Heart right ventricle (tissue), 16 donors: ENCODE measurements around the gene PCK1. TPM values are rescaled to one million over a fixed set of nuclear protein-coding genes. Genes with fewer than 3 reads are reported as not detected.

ENCODE experiments used
- ATAC-seq, 8 donors: fragments of 200-7000 bp; cut with Tn5 transposase; one replicate each; pipeline ENCODE4 v1.9.1; 2020; ENCODE audit warnings: mild to moderate bottlenecking in 8 of 8, moderate library complexity in 8 of 8, moderate number of reproducible peaks in 1 of 8
- DNase-seq, 2 donors: peaks; one replicate each; pipeline ENCODE4 v3.0.0-alpha.2; 2020
- H3K27ac ChIP-seq, 10 donors: fragments of 200-600 bp; sonication (generic) in 2 of 10; one replicate each; pipeline versions ENCODE4 v1.5.0 to v1.8.0; 2020 to 2022; ENCODE audit warnings: mild to moderate bottlenecking in 3 of 10
- H3K27me3 ChIP-seq, 7 donors: fragments of 200-600 bp; one replicate each; pipeline ENCODE4 v1.8.0; 2021 to 2022; ENCODE audit warnings: mild to moderate bottlenecking in 2 of 7
- H3K36me3 ChIP-seq, 9 donors: fragments of 200-600 bp; sonication (generic) in 1 of 9; one replicate each; pipeline versions ENCODE4 v1.5.0 to v1.8.0; 2020 to 2022; ENCODE audit warnings: mild to moderate bottlenecking in 2 of 9
- H3K4me1 ChIP-seq, 9 donors: fragments of 200-600 bp; sonication (generic) in 1 of 9; one replicate each; pipeline versions ENCODE4 v1.5.0 to v1.8.0; 2020 to 2022; ENCODE audit warnings: mild to moderate bottlenecking in 4 of 9
- H3K4me3 ChIP-seq, 10 donors: fragments of 200-600 bp; sonication (generic) in 2 of 10; one replicate each; pipeline versions ENCODE4 v1.5.0 to v1.8.0; 2020 to 2022; ENCODE audit warnings: mild to moderate bottlenecking in 7 of 10, moderate library complexity in 2 of 10
- H3K9me3 ChIP-seq, 11 donors: fragments of 200-600 bp in 10 of 11; sonication (generic) in 2 of 11; one replicate each; pipeline versions ENCODE4 v1.5.0 to v1.8.0; 2013 to 2022; ENCODE audit warnings: mild to moderate bottlenecking in 2 of 11, control low read depth in 1 of 11, moderate library complexity in 1 of 11
- WGBS, 2 donors: extraction: QIAGEN DNeasy Blood & Tissue Kit; methylation state at CpG; one replicate each; pipeline ENCODE4 v1.1.7; 2013; ENCODE audit warnings: inconsistent platforms in 1 of 2; 5-methylcytosine and 5-hydroxymethylcytosine counted together
- intact Hi-C, 10 donors: fragments of 100-400 bp; cut with DNase I; formaldehyde crosslinking; loops; one replicate each; pipeline versions ENCODE4 v1.11.1 to v1.14.2; 2022
- polyA plus RNA-seq, 2 donors: library from polyadenylated mRNA; stranded (reverse); fragments of 200-250 nt; gene quantifications; one replicate each; pipeline ENCODE4 v1.2.3, GENCODE V29; 2013
- total RNA-seq, 10 donors: library from RNA; stranded (reverse); fragmentation: NEBNext Ultra II Directional in 3 of 10; extraction: Animal tissue kit (Norgen Biotek cat#: 25700) in 3 of 10; gene quantifications; one replicate each; pipeline versions ENCODE4 v1.2.1 to v1.2.4, GENCODE V29; 2021 to 2023
- TF ChIP-seq, protein P1 (sequence below), 9 donors: fragments of 200-600 bp; sonication (generic) in 2 of 9; IDR thresholded peaks; one replicate each; pipeline versions ENCODE4 v1.5.0 to v1.8.0; 2021 to 2022; ENCODE audit warnings: antibody characterized with exemption in 9 of 9, mild to moderate bottlenecking in 5 of 9, moderate library complexity in 1 of 9
- donor health status: Arrhythmogenic right ventricular cardiomyopathy.
- donor health status: ischemic (EF 13 %, LVEDD 7.1; RV severe dilation, severe dysfunction).
- donor health status: healthy with polysubstance abuse.
- donor health status: DM: no; HTN: yes; CAD: no.
- donor health status: DM: no; HTN: no; CAD: no.
- donor health status: ischemic (EF 25% LVEDD 6.9; RV normal size, moderate dysfunction).
- donor health status: ischemic (EF 25% LVEDD 5.7; RV mildly dilated, moderate dysfunction).
- donor health status: healthy.
- donor health status: DM: yes; HTN: yes; CAD: no.
- donor health status: Ischemic cardiomyopathy.
- donor health status: ischemic (EF 35%, LVEDD 5.7; RV mildly dilated, moderate dysfunction).
- donor health status: nonischemic (EF 11% LVEDD 7.7; RV severe dilation, severe dysfunction).
- donor health status: DM: yes; HTN: yes; CAD: no.
- donor health status: PGD.
- donor health status: ischemic (EF 29% LVEDD 5.4; RV normal size, mild dysfunction).
- donor health status: nonischemic (EF 23%, LVEDD 6.1; RV moderate dilation, normal function).

Gene PCK1
- total and polyA plus RNA-seq, 12 donors = 0.15 to 8.5 (median 0.72) TPM; not detected in 2

DNA sequence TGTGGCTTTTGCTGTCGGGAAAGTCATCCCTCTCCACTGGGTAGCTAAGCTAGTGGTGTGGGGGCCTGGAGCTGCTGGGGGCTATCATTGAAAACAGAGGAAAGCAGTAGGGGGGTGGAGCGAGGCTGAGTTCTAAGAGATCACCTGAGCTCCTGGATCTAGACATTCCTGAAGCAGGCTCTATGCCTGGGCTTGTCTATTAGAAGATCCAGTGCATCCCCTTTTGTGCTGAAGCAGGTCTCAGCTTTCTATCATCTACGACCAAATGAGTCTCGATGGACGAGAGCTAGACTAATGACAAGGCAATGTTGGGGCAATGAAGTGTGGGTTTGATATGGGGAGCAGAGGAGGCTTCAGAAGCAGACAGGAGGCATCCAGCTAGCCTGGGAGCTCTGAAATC is 40.8 kb downstream of the PCK1 start:
- DNase-seq = no peak
- no peak overlapping the region for H3K4me3 ChIP-seq
- 74 to 97% methylated on average over 5 of the region's 5 CpGs for WGBS, 2 donors
- no peak overlapping the region for H3K27ac ChIP-seq
- intact Hi-C loops = loop anchor here in 1 of 10 donors (5.0 kb wide), 1 partner anchor 51 kb away; no protein-coding TSS in a partner anchor
- ATAC-seq = no peak
- H3K27me3 ChIP-seq = peaks cover 0 to 17% (median 0%) of the 10 kb centered on the region in 7 donors
- no peaks in the 10 kb centered on the region for H3K9me3 ChIP-seq
- no peaks in the 10 kb centered on the region for H3K36me3 ChIP-seq
- TF ChIP-seq, protein P1, sequence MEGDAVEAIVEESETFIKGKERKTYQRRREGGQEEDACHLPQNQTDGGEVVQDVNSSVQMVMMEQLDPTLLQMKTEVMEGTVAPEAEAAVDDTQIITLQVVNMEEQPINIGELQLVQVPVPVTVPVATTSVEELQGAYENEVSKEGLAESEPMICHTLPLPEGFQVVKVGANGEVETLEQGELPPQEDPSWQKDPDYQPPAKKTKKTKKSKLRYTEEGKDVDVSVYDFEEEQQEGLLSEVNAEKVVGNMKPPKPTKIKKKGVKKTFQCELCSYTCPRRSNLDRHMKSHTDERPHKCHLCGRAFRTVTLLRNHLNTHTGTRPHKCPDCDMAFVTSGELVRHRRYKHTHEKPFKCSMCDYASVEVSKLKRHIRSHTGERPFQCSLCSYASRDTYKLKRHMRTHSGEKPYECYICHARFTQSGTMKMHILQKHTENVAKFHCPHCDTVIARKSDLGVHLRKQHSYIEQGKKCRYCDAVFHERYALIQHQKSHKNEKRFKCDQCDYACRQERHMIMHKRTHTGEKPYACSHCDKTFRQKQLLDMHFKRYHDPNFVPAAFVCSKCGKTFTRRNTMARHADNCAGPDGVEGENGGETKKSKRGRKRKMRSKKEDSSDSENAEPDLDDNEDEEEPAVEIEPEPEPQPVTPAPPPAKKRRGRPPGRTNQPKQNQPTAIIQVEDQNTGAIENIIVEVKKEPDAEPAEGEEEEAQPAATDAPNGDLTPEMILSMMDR (IDR thresholded peaks at IDR 0.05) = no peak
- H3K4me1 ChIP-seq = peaks cover 0 to 7% (median 6%) of the 10 kb centered on the region in 9 donors

DNA sequence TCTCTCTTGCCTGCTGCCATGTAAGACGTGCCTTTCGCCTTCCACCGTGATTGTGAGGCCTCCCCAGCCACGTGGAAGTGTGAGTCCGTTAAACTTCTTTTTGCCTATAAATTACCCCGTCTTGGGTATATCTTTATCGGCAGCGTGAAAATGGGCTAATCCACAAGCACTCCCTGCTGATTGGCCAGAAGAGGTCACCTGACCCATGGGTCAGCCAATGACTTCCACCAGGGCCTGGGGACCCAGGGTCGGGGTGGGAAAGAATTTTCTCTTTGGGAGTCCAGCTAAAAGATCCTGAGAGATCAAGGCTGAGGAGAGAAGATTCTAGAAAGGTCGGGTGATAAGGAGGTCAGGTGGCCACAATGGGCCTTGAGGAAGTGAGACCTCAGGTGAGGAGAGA is 42.2 kb downstream of the PCK1 start:
- TF ChIP-seq, protein P1 (IDR thresholded peaks at IDR 0.05) = no peak
- H3K36me3 ChIP-seq = no peaks in the 10 kb centered on the region
- peaks cover 0 to 19% (median 6%) of the 10 kb centered on the region in 7 donors for H3K27me3 ChIP-seq
- H3K9me3 ChIP-seq = no peaks in the 10 kb centered on the region
- H3K4me1 ChIP-seq = no peaks in the 10 kb centered on the region
- WGBS, 2 donors = 94% methylated on average over 10 of the region's 10 CpGs
- intact Hi-C loops = loop anchor here in 1 of 10 donors (5.0 kb wide), 1 partner anchor 49 kb away; no protein-coding TSS in a partner anchor
- ATAC-seq (no peak), DNase-seq (peak in 1 of 2 donors; percentile 1)
- no peak overlapping the region for H3K27ac ChIP-seq
- H3K4me3 ChIP-seq = no peak overlapping the region

DNA sequence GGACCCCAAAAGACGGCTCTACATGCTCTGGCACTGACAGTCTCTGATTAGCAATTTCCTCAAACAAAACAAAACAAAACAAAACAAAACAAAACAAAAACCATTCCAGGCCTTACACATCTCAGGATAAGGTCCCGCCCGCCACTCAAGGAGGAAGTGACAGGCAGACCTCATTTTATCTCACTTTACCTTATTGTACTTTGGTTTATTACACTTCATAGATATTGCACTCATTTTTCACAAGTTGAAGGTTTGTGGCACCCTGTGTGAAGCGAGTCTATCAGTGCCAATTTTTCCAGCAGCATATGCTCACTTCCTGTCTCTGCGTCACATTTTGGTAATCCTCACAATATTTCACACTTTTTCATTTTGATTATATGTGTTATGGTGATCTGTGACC is 44.1 kb downstream of the PCK1 start:
- Histone ChIP-seq H3K4me1 (no peaks in the 10 kb centered on the region), H3K27me3 (peaks cover 0 to 31% (median 10%) of the 10 kb centered on the region in 7 donors), H3K9me3 (no peaks in the 10 kb centered on the region), H3K4me3 (no peak overlapping the region), H3K36me3 (peaks cover 0 to 5% (median 0%) of the 10 kb centered on the region in 9 donors), H3K27ac (no peak overlapping the region)
- 69 to 79% methylated on average over 5 of the region's 5 CpGs for WGBS, 2 donors
- DNase-seq (no peak), ATAC-seq (no peak)
- intact Hi-C loops = no loop called here
- TF ChIP-seq, protein P1 (IDR thresholded peaks at IDR 0.05) = no peak

DNA sequence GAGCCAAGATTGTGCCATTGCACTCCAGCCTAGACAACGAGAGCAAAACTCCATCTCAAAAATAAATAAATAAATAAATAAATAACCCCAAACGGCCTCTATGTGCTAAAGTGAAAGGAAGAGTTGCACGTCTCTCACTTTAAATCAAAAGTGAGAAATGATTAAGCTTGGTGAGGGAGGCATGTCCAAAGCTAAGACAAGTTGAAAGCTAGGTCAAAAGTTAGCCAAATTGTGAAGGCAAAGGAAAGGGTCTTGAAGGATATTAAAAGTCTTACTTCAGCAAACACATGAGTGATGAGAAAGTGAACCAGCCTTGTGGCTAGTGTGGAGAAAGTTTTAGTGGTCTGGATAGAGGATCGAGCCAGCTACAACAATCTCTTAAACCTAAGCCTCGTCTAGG is 45.0 kb downstream of the PCK1 start:
- Histone ChIP-seq H3K4me1 (no peaks in the 10 kb centered on the region), H3K27me3 (peaks cover 0 to 33% (median 10%) of the 10 kb centered on the region in 7 donors), H3K36me3 (peaks cover 0 to 6% (median 0%) of the 10 kb centered on the region in 9 donors), H3K27ac (no peak overlapping the region), H3K4me3 (no peak overlapping the region), H3K9me3 (no peaks in the 10 kb centered on the region)
- WGBS, 2 donors = 82 to 84% methylated on average over 5 of the region's 5 CpGs
- DNase-seq = no peak
- intact Hi-C loops = no loop called here
- TF ChIP-seq, protein P1 (IDR thresholded peaks at IDR 0.05) = no peak
- ATAC-seq = no peak
